ENCODE measurements around the gene RYR2. TPM values are rescaled to one million over a fixed set of nuclear protein-coding genes. Genes with fewer than 3 reads are reported as not detected.

The RYR2 gene
- total RNA-seq, 1 donor from 2014 or later, result 0.90 TPM

GRCh38 chr1:237737938-237738610 lies 696.1 kb downstream of the RYR2 start:
- Mint-ChIP-seq H3K9me3 (no peaks in the 10 kb centered on the region), H3K4me1 (peaks cover 4% of the 10 kb centered on the region)

GRCh38 chr1:237740846-237741245 lies 698.9 kb downstream of the RYR2 start:
- H3K36me3 ChIP-seq, result no peaks in the 10 kb centered on the region
- H3K4me2 ChIP-seq, result no peak overlapping the region
- Mint-ChIP-seq H3K27me3 (ENCODE audit: insufficient read depth, low read depth) (no peaks in the 10 kb centered on the region), H3K36me3 (no peaks in the 10 kb centered on the region), H3K9me3 (no peaks in the 10 kb centered on the region), H3K4me3 (no peak overlapping the region), H3K4me1 (peaks cover 4% of the 10 kb centered on the region), H3K27ac (no peak overlapping the region)
- H3K27me3 ChIP-seq, result no peaks in the 10 kb centered on the region
- H3K27ac ChIP-seq, result no peak overlapping the region
- H3K9ac ChIP-seq, result no peak overlapping the region
- H3K4me3 ChIP-seq, result no peak overlapping the region
- H4K20me1 ChIP-seq (ENCODE audit: low read depth), result no peaks in the 10 kb centered on the region
- H3K9me3 ChIP-seq (ENCODE audit: low read depth), result no peaks in the 10 kb centered on the region
- H3F3A ChIP-seq (ENCODE audit: low read depth), result no peaks in the 10 kb centered on the region
- no peaks in the 10 kb centered on the region for H3K4me1 ChIP-seq
- no peak overlapping the region for H2AFZ ChIP-seq (replicated peaks)
- H3K79me2 ChIP-seq (ENCODE audit: low read depth), result no peaks in the 10 kb centered on the region
- no peak for TF ChIP-seq CTCF (IDR thresholded peaks at IDR 0.05)
- TF ChIP-seq EZH2 (IDR thresholded peaks at IDR 0.05), result no peak
- TF ChIP-seq EZH2phosphoT487 (IDR thresholded peaks at IDR 0.05), result no peak
- no peak for DNase-seq (ENCODE audit: low spot score)

More at GRCh38 chr1:237737938-237738610, 696.1 kb downstream of the RYR2 start:
- TF ChIP-seq EZH2phosphoT487 (IDR thresholded peaks at IDR 0.05) (no peak), EZH2 (IDR thresholded peaks at IDR 0.05) (no peak), CTCF (IDR thresholded peaks at IDR 0.05) (no peak)
- Mint-ChIP-seq H3K4me3 (no peak overlapping the region), H3K27ac (no peak overlapping the region), H3K36me3 (no peaks in the 10 kb centered on the region), H3K27me3 (ENCODE audit: insufficient read depth, low read depth) (no peaks in the 10 kb centered on the region)
- no peak overlapping the region for H3K9ac ChIP-seq
- H2AFZ ChIP-seq (replicated peaks), result no peak overlapping the region
- H3F3A ChIP-seq (ENCODE audit: low read depth), result no peaks in the 10 kb centered on the region
- H3K36me3 ChIP-seq, result no peaks in the 10 kb centered on the region
- no peak overlapping the region for H3K4me2 ChIP-seq
- no peak overlapping the region for H3K4me3 ChIP-seq
- H3K79me2 ChIP-seq (ENCODE audit: low read depth), result no peaks in the 10 kb centered on the region
- no peaks in the 10 kb centered on the region for H3K27me3 ChIP-seq
- no peak for DNase-seq (ENCODE audit: low spot score)
- H4K20me1 ChIP-seq (ENCODE audit: low read depth), result no peaks in the 10 kb centered on the region
- H3K9me3 ChIP-seq (ENCODE audit: low read depth), result no peaks in the 10 kb centered on the region
- H3K27ac ChIP-seq, result no peak overlapping the region
- H3K4me1 ChIP-seq, result no peaks in the 10 kb centered on the region

GRCh38 chr1:237745545-237745944 lies 703.6 kb downstream of the RYR2 start:
- Histone ChIP-seq H3K27me3 (no peaks in the 10 kb centered on the region), H3K4me2 (no peak overlapping the region), H4K20me1 (ENCODE audit: low read depth) (no peaks in the 10 kb centered on the region), H3K9ac (no peak overlapping the region), H3F3A (ENCODE audit: low read depth) (no peaks in the 10 kb centered on the region), H3K27ac (no peak overlapping the region), H3K9me3 (ENCODE audit: low read depth) (no peaks in the 10 kb centered on the region), H3K79me2 (ENCODE audit: low read depth) (no peaks in the 10 kb centered on the region), H3K4me3 (no peak overlapping the region), H2AFZ (replicated peaks) (no peak overlapping the region), H3K4me1 (no peaks in the 10 kb centered on the region), H3K36me3 (no peaks in the 10 kb centered on the region)
- no peaks in the 10 kb centered on the region for H3K36me3 Mint-ChIP-seq
- H3K9me3 Mint-ChIP-seq, result no peaks in the 10 kb centered on the region
- no peaks in the 10 kb centered on the region for H3K4me1 Mint-ChIP-seq
- no peak overlapping the region for H3K27ac Mint-ChIP-seq
- DNase-seq (ENCODE audit: low spot score), result no peak
- H3K27me3 Mint-ChIP-seq (ENCODE audit: insufficient read depth, low read depth), result no peaks in the 10 kb centered on the region
- no peak overlapping the region for H3K4me3 Mint-ChIP-seq
- TF ChIP-seq CTCF (IDR thresholded peaks at IDR 0.05) (no peak), EZH2 (IDR thresholded peaks at IDR 0.05) (no peak), EZH2phosphoT487 (IDR thresholded peaks at IDR 0.05) (no peak)
